Measurements from ENCODE around the gene OR10H5.
"Not testable (repeated sequence)": the region's sequence is repeated elsewhere in the genome, so short reads cannot be mapped to it uniquely, and the experiment has no call there.

Gene OR10H5

GRCh38 chr19:15841875-15842569, 54.6 kb downstream of the OR10H5 start:
- DNase-seq (ENCODE audit: insufficient read length, low spot score) (no peak), FAIRE-seq (no peak)

- DNase-seq (ENCODE audit: insufficient read length, low spot score) (no peak), FAIRE-seq (no peak)
Measured at GRCh38 chr19:15843203-15843893, 55.9 kb downstream of the OR10H5 start.

GRCh38 chr19:15843894-15844222, 56.4 kb downstream of the OR10H5 start:
- not testable (repeated sequence) for FAIRE-seq; DNase-seq (ENCODE audit: insufficient read length, low spot score)

GRCh38 chr19:15846923-15847322, 59.5 kb downstream of the OR10H5 start:
- FAIRE-seq, result no peak
- no peak for DNase-seq (ENCODE audit: insufficient read length, low spot score)

DNA sequence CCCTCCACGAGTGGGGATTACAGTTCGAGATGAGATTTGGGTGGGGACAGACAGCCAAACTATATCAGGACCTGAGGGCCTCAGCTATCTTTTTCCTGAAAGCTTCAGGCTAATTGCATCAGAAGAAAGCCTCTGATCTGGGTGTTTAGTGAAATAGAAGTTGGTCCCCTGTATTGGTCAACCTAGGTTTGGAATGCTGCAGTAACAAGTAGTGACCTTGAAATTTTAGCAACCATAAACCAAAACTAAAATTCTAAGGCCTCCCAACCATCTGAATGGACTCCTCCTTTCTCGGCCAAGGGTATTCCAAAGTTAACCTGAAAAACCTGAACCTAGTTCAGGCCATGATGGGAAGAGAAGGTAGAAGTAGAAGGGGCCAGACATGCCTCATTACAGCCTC, 62.9 kb downstream of the OR10H5 start:
- FAIRE-seq (no peak), DNase-seq (ENCODE audit: insufficient read length, low spot score) (no peak)
